Measurements from ENCODE around the gene C1R.

Gene C1R

DNA sequence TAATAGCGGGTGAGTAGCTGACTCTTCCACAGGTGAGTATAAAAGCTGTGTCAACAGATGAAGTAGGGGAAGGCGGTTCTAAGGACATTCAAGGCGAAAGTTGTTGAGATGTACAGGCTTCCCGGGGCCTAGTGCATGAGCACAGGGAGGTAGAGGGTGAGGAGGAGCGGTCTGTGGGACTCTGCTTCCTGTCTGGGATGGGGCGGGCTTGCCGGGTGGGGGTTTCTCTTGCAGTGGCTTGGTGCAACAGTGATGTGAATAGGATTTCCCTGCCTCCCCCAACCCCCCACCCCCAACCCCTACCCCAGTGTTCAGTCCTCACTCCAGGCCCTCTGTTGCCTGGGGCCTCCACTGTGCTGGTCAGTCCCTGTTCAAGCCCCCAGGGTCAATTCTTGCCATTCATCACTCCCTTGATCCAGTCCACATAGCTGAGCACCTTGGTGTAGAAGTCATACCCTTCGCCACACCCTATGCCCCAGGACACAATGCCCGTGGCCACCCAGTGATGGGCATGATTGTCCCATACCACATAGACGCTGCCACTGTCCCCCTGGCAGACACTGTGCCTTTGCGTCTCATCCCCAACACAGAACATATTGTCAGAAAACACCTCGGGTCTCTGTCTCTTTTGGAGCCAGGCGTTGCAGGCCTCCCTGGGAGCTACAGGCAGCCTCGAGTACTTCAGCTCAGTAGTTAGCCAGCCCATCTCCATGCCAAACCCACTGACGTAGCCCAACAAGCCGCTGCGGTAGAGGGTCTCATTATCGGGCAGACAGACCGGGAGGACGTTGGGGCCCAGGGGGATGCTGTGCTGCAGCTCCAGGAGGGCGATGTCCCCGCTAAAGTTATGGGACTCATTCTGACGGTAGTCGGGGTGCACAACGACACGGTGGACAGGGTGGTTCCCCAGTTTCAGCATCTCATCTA is 4.0 kb upstream of the C1R start:
- no peak for DNase-seq

DNA sequence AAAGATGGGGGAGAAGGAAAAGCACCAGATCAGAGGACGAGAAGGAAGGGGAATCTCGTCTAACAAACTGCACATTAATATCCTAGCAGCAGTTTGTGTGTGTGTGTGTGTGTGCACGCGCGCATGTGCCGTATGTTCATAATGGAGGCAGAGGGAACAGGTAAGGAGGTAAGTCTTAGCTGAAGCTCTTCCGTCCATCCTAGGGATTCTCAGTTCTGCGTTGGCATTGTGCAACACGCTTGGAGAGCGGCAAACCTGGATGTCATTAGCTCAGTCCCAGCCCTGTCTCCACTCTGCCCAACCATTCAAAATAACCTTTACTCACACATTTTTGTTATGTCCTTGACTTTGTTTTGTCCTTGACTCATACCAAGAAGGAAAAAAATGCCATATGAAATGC is 1.6 kb upstream of the C1R start:
- DNase-seq = no peak

DNA sequence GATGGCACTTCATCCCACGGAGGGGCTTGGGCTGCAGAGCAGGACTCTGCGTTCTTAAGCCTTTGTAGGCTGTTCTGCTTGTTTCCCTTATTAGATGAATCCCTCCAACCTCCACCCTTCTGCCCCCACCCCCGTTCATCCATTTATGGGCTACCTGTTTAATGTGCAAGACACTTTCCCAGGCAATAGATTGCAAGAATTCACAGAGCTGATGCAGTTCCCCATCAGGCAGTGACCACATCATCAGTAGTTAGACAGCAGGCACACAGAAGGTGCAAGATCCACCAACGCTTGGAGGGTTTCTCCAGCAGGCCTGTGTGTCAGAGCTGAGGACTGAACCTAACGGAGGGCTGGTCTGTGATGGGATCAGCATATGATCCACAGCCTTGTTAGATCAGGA is 1.2 kb upstream of the C1R start:
- no peak for DNase-seq

DNA sequence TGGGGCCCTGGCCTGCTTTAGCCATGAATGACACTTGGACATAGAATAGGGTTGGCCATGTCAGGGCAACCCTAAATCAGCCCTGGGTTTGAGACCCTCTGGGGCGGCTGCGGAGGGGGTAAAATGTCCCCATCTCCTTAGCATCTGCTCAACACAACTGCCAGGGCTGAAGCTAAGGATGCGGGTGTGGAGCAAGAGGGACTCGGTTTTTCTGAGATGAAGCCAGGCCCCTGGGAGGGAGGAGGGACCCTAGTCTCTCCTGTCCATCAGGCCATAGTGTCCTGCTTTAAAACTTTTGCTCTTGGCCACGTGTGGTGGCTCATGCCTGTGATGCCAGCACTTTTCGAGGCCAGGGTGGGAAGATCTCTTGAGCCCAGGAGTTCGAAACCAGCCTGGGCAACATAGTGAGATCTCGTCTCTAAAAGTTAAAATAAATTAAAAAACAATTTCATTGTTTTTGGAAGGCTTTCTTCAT is 778 bp upstream of the C1R start:
- no peak for DNase-seq

DNA sequence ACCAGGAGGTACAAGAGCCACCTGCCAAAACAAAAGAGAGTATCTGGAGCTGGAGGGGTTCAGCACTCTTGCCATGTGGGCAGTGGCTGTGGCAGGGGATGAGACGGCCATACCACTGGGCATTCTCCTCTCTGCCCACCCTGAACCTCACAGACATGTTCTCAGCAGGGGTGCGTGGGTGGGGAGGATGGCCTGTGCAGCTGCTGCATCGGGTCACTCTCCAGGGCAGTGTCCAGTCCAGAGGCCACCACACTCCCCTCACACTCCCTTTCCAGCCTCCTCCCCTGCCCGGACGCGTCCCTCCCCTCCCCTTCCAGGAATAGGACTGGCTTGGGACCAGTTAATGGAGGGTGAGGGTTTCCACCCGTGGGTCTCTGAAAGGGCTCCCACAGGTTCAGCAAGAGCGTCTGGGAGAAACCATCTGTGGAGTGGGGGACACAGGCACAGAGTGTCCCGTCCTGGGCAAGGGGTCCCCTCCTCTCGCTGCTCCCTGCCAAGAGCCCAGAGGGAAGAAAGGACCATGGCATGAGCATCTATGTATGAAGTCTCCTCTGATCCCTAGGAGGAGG is 501 bp downstream of the C1R start:
- no peak for DNase-seq

DNA sequence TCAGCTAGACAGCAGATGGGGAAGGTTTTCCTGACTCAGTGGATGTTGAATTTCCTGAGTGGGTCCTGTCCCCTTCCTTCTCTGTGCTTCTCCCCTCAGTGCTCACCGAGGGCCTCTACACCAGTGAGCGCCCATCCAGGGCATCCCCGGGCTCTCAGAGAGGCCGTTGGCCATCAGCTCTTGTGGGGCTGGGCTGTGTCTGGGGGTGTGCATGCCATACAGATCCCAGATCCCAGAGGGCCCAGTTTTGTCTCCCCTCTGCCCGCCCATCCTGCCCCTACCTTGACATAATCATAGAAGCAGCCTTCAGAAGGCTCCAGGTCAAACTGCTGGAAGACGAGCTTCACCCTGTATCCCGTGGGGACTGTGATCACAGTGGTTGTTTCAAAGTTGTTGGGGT is 1.1 kb downstream of the C1R start:
- no peak for DNase-seq

DNA sequence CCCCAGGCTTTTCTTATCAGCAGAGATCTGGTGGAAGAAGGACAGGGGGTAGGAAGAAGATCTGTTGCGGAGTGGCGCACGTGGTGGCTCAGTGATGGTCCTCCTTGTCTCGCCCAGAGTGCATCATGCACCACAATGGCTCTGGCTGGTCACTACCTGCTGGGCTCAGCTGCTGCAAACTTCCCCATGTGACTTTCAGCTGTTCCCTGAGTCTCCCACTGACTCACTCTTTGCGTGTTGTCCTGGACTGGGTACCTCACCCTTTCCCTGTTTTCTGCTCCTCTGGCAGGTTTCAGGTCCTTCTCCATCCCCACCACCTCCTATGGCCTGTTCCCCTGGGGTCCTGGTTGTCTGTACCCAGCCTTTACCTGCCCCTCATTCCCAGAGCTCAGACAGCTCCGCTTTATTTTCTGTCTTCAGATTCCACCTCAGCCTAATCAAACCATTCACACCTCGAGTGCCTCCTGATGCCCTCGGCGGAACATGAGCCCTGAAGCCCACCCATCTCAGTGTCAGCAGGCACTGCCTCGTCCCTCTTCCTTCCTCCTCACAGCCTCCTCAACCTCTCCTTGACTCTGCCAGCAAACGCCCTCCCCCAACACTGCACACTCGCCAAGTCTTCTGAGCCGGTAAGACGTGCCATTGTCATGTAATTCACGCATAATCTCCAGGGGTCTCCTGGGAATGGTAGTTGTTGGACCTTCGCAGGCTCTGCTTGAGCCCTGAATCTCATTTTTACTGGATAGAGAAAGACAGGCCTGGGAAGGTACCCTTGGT is 1.8 kb downstream of the C1R start:
- no peak for DNase-seq

DNA sequence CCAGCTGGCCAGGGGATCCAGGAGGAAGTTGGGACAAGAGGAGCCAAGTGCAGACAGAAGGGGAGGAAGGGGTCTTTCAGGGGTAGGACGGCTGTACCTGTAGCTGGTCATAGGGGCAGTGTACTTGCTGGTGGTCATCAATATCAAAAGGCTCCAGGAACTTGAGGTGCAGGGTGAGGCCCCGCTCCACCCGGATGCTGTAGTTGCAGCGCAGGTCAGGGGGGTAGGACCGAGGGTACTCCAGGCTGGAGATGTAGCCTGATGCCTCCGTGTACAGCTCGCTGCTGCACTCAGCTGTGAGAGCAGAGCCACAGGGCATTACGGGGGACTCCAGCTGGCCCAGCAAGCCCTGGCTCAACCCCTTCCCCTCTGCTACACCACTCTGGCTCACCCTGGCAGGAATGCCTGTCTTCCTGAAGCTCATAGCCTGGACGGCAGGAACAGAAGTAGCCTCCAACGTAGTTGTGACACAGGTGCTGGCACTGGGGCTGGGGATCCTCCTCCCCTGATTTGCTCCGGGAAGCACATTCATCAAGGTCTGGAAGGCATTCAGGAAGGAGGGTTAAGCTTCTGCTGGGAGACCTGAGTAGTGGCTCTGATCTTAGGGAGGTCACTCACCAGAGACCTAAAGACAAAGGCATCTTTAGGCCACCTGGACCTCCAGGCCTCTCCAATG is 2.9 kb downstream of the C1R start:
- no peak for DNase-seq

DNA sequence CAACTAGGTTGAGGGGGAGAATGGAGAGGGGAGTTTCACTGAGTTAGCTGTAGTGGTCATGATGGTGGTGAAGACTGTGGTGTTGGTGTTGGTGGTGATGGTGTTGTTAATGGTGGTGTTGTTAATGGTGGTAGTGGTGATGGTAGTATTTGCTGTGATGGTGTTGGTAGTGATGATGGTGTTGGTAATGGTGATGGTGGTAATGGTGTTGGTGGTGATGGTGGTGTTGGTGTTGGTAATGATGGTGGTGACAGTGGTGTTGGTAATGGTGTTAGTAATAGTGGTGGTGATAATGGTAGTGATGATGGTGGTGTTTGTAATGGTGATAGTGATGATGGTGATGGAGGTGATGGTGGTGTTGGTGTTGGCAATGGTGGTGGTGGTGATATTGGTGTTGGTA is 9.1 kb downstream of the C1R start:
- no peak for DNase-seq

DNA sequence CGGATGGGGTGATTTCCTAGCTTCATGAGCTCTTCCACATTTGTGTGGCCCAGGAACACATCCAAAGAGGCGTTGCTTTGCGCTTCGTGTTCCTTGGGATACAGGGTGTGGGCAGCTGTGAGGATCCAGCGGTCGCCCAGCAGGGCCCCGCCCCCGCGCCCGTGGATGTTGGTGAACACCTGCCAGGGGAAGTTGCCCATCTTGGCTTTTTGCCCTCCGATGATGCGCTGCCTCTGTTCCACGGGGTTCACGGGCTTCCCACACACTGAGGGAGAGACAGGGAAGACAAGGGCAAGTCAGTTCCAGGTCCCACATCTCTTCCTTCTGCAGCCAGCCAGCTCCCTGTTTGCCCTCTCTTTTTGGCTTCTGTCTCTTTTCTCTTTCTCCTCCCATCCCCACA is 11.2 kb downstream of the C1R start:
- DNase-seq = no peak

DNA sequence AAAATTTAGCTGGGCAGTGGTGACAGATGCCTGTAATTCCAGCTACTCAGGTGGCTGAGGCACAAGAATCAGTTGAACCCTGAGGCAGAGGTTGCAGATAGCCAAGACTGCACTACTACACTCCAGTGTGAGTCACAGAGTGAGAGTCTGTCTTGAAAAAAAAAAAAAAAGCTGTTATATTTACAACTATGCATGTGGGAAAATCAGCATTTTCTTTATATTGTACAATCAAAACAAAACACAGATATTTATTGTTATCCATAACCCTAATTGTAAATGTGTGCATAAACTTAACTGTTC is 12.5 kb downstream of the C1R start:
- no peak for DNase-seq

DNA sequence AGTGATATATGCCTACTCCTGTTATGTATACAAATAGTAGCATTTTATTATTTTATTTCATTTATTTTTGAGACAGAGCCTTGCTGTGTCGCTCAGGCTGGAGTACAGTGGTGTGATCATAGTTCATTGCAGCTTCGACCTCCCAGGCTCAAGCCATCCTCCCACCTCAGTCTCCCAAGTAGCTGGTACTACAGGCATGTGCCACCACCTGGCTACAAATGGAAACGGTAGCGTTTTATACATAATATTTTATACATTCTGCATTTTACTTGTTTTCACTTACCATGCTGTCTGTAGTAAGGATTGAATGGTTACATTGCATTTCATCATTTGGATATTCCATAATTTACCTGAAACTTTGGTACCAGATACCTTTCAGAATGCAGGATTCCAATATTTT is 14.1 kb downstream of the C1R start:
- DNase-seq = no peak

DNA sequence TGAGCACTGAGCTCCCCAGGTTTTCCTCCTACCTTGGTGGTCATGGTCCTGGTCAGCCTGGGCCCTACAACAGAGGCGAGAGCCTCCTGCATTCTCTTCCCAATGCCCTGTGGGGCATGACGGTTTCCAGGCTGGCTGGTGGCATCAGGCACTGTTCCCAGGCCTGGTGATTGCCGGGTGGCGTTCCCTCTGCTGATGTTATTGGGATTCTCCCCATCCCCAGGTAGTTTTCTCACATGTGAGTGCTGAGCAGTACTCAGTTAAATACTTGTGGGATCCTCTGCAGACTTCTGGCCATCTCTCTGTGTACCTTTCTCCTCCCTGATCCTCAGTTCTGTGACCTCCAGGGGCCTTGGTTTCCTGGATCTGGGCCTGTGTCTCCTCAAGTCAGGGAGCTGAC is 15.8 kb downstream of the C1R start:
- no peak for DNase-seq

DNA sequence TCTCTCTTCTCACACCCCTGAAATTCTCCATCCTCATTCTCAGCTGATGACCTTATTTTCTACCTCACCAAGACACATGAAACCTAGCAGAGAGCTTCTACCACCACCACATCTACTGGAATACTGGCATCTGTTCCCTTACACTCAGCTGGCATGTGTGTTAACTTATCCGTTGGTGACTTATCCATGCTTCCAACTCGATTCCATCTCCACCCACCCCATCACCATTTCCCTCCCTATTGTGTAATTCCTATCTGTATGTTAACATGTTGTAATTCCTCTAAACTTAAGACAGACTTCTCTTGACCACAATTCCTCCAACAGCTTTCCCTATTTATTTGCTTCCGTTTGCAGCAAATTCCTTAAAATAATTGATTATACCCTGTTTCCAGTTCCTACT is 16.3 kb downstream of the C1R start:
- DNase-seq = no peak

DNA sequence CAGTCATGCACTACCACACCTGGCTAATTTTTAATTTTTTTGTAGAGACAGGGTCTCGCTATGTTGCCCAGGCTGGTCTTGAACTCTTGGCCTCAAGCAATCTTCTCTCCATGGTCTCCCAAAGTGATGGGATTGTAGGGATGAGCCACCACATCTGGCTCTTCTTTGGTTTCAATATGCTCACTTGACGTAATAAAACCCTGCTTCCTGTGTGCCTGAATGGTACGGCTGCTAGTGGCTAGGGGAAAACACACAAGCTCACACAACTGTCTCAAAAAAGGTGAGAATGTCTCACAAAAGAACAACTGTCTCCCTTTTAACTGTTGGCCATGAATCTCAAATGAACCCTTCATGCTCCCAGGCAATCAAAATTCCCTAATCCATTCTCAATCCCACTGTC is 16.7 kb downstream of the C1R start:
- DNase-seq = no peak

DNA sequence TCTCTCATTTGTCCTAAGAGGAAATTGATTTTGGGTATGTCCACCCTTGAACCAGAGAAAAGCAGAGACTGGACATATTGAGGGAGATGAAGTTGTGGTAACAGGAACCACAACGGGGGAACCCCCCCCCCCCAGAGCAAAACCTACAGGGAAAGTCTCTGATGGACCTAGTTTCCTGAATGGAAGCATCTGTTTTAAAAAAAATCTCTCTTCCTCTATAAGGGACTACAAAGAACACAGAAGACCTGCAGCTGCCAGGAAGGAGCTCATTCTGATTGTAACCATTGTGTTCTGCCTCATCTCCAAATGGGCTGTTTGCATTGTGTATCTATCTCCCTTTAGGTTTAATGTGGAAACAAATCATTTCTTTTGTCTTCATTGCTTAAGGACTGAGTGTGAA is 18.3 kb downstream of the C1R start:
- no peak for DNase-seq

DNA sequence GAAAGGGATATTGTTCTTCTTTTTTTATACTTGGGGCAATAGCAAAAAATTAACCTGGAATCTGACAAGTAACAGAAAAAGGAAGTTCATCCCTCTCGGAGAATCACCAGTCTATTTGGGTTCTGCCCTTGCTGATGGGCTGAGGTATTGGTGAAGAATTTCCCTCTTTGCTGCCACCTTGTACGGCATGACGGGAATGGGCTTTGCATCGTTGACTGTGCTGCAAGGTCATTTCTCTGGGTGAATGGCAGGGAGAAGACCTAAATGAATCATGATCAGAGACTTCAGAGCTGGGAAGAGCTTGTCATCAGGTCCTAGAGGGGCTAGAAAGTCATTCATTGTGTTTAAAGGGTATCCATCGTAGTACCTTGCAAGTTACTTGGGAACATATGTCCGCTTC is 19.7 kb downstream of the C1R start:
- no peak for DNase-seq

DNA sequence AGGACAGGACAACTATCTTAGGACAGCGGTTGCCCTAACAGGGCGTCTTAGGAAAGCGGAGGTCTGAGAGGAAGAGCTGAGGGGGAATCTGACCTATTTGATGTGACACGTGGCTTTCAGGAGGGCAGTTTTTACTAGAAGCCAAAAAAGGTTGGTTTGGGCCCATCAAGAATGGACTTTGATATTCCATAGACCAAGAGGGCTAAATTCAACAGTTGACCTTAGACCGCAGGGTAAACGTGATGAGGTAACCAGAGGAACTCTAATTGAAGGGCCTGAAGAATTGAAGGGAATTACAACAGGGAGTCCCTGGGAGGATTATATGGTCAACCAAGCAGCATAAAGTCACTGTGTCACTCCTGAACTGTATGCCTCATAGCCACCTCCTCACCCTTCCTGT is 20.2 kb downstream of the C1R start:
- no peak for DNase-seq

DNA sequence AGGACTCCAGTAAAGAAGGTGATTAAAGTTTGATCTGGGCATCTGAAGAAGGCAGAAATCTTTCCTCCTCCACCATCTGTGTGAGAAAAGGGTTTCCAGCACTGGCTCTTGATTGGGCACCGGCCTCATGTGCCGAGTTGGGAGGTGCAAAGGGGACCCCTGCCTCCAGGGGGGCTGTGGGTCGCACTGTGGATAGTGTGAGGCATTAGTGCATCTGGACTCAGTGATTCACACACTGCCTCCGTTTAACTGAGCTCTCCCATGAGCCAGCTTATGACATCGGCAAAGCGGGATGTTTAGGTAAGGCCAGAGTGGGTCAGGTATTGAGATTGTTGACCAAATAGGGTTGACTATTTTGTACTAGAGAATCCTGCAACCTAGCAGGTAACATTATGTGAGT is 22.9 kb downstream of the C1R start:
- no peak for DNase-seq

DNA sequence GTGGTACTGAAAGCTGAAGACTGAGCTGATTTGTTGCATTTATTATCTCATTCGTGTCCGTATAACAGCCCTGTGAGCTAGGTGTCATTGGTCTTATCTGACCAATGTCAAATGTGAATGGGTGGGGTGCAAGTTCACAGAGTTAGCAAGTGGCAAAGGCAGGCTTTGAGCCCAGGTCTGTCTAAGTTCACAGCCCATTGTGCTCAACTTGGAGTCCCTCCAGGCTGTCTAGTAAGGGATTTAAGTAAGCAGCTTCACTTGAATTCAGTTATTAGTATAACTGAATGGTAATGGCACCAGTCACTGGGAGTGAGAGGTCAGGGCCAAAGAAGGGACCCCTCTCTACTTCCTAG is 23.3 kb downstream of the C1R start:
- DNase-seq = no peak

DNA sequence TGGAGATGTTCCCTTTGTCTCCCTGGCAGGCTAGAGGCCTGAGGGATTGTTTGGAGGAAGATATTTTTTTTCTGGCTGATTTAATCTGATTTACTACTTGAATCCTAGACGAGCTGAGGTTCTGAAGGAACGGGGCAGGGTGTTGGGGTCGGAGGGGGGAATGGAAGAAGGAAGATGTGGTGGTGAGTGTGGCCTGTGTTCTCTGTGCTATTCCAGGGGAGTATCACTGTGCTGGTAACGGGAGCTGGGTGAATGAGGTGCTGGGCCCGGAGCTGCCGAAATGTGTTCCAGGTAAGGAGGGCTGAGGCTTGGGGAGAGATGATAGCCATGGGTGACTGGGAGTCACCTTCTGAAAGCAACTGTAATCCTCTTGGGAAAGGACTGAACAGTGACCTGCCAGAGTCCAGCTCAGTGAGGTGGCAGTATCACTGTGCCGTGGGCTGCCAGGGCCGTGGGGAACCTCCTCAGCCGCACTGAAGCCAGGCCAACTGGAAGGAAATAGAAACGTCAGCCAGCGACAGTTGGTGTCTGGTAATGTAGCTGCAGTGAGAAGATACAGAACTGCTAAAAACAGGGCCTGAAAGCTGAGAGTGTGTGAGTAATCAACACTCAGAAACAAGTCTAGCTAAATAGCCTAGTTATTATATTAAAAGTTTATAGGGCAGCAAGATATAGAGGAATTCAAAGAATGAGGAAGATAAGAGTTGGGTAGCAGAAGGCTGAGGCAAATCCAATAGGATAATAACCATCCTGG is 23.8 kb downstream of the C1R start:
- no peak for DNase-seq

DNA sequence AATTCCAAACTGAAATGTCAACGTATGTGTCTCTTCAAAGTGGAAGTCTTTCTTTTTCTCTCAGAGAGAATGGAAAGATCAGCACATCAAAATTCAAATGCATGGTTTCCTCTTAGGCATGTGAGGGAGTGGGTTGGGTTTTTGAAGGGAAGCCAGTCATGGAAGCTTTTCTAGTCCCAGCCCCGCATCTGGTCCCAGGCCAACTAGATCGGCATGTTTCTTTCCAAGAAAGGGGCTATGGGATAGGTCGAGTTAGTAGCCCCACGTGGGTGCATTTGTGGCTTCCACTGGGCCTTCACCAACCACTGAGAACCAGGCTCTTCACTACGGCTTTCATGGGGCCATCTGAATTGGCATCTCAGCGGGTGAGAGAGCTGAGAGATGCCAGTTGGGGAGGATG is 25.1 kb downstream of the C1R start:
- DNase-seq = no peak

DNA sequence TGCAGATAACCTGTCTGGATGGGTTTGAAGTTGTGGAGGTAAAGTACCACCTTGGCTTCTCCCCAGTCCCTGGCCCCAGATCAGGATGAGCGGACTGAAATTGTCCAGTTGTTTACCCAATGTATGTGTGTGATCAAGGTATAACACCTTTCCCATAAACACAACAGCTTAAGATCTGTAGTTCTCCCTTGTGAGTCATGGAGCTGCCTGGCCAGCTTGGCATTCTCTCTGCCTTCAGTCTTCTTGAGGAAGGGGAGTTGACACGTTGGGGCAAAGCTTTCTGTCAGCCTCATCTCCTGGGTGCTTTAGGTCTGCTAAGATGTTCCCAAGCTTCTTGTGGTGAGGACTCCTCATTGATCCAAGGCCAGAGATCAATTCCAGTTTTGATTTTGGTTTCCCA is 25.6 kb downstream of the C1R start:
- no peak for DNase-seq
